Gastrocnemius medialis (tissue), 4 donors: ENCODE measurements around the gene NEB. TPM values are rescaled to one million over a fixed set of nuclear protein-coding genes. Genes with fewer than 3 reads are reported as not detected.
A peak's percentile ranks its signal among the peaks of the same experiment; 100 is the strongest.

Experiments
- ATAC-seq, 2 donors: fragments of 150-250 bp; one replicate each; pipeline ENCODE4 v1.9.1; 2016
- DNase-seq, 2 donors: peaks; one replicate each; pipeline ENCODE4 v3.0.0-alpha.2; 2019
- H3K27ac ChIP-seq, 4 donors: fragments of 200-600 bp; sonication (generic); 1 replicate in 1 of 4; 2 replicates in 3 of 4; pipeline ENCODE4 v1.5.1; 2016 to 2018; ENCODE audit warnings: mild to moderate bottlenecking in 2 of 4, moderate library complexity in 1 of 4
- H3K27me3 ChIP-seq, 3 donors: fragments of 200-600 bp; sonication (generic) in 2 of 3; 1 replicate in 1 of 3; 2 replicates in 2 of 3; pipeline versions ENCODE4 v1.5.1 to v1.6.0; 2016 to 2019; ENCODE audit warnings: mild to moderate bottlenecking in 1 of 3, moderate library complexity in 1 of 3
- H3K36me3 ChIP-seq, 2 donors: fragments of 200-600 bp; sonication (generic) in 1 of 2; one replicate each; pipeline ENCODE4 v1.5.1; 2017 to 2018
- H3K4me1 ChIP-seq, 2 donors: fragments of 200-600 bp; sonication (generic) in 1 of 2; one replicate each; pipeline ENCODE4 v1.5.1; 2016 to 2017; ENCODE audit warnings: mild to moderate bottlenecking in 2 of 2
- H3K4me3 ChIP-seq, 4 donors: fragments of 200-600 bp; sonication (generic) in 3 of 4; 1 replicate in 1 of 4; 2 replicates in 3 of 4; pipeline ENCODE4 v1.5.1; 2016 to 2019; ENCODE audit warnings: mild to moderate bottlenecking in 2 of 4
- H3K9me3 ChIP-seq, 3 donors: fragments of 200-600 bp; sonication (generic) in 2 of 3; 1 replicate in 1 of 3; 2 replicates in 2 of 3; pipeline ENCODE4 v1.5.1; 2016 to 2019
- POLR2A ChIP-seq, 2 donors: fragments of 450-650 bp; IDR thresholded peaks; one replicate each; pipeline ENCODE4 v1.6.1; 2017; ENCODE audit warnings: antibody characterized with exemption in 2 of 2, mild to moderate bottlenecking in 2 of 2, moderate library complexity in 2 of 2
- in situ Hi-C, 4 donors: fragments of 200-750 bp; cut with MboI; loops; one replicate each; pipeline versions ENCODE4 v1.15.0 to v1.8.0; 2017; ENCODE audit warnings: low sequenced_read_pairs in 4 of 4
- intact Hi-C: fragments of 100-400 bp; cut with DNase I; formaldehyde crosslinking; loops from one replicate; pipeline ENCODE4 v1.15.1; 2023; ENCODE audit warnings: low total_unique reads
- total RNA-seq, 4 donors: library from RNA; depleted of rRNA; stranded (reverse); fragments of >200 nt; gene quantifications; one replicate each; pipeline versions ENCODE4 v1.1.0 to v1.2.3, GENCODE V29; 2016
- TF ChIP-seq, protein P1 (sequence below), 5 experiments: fragments of 450-650 bp in 3 of 5; fragments of 200-600 bp in 2 of 5; sonication (generic) in 2 of 5; IDR thresholded peaks in 4 of 5; conservative IDR thresholded peaks in 1 of 5; 1 replicate in 4 of 5; 2 replicates in 1 of 5; pipeline ENCODE4 v1.5.1; 2016 to 2019; ENCODE audit warnings: antibody characterized with exemption in 5 of 5, mild to moderate bottlenecking in 3 of 5, moderate library complexity in 3 of 5

The NEB gene
- total RNA-seq, 4 donors from 2014 or later, result 6,824 to 7,704 (median 7,108) TPM

DNA sequence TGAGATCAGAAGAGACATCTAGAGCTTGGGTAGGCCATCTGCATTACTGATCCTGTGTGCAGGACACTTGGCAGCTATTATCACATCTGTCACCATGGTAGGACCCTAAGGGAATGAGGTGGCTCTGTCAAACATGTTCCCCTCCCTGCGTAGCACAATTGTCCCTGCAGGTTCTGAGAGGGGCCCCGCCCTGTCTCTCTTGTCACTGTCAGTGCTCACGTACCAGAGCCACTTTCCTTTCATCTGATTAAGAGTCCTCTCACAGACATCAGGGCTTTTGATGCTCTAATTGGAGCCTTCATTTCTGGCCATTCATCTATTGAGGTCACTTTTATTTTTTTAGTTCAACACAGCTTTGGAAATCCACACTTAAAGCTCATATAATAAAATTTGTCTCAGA is 38.5 kb downstream of the NEB start:
- intact Hi-C loops, result no loop called here

DNA sequence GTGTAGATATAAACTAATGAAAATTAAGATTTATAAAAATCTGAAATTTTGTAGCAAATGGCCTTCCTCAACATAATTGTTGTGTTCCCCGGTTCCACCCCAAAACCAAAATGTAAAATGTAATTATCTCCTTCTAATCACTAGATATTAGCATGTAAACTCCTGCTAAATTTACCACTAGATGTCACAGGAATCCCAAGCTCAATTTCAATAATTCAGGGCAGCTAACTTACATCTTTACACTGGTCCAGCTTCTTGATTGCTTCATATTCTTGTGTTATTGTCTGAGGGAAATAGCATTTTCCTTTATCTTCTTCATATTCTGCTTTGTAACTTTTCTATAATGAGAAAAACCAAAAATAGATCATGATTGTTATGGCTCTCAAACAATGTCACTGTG is 42.6 kb downstream of the NEB start:
- Histone ChIP-seq H3K9me3 (no peaks in the 10 kb centered on the region), H3K4me1 (no peaks in the 10 kb centered on the region), H3K27me3 (no peaks in the 10 kb centered on the region), H3K4me3 (no peak overlapping the region), H3K36me3 (peaks cover 0 to 100% of the 10 kb centered on the region in 2 donors), H3K27ac (peak overlapping the region; percentile 14 to 48 (median 42))
- in situ Hi-C loops, result loop anchor here in 2 of 4 donors (10.0 to 25.0 kb wide), 2 partner anchors 123 to 321 kb away; no protein-coding TSS in a partner anchor
- DNase-seq, result no peak
- intact Hi-C loops, result no loop called here
- ATAC-seq, result no peak
- TF ChIP-seq POLR2A (IDR thresholded peaks at IDR 0.05), result no peak
- TF ChIP-seq, protein P1, sequence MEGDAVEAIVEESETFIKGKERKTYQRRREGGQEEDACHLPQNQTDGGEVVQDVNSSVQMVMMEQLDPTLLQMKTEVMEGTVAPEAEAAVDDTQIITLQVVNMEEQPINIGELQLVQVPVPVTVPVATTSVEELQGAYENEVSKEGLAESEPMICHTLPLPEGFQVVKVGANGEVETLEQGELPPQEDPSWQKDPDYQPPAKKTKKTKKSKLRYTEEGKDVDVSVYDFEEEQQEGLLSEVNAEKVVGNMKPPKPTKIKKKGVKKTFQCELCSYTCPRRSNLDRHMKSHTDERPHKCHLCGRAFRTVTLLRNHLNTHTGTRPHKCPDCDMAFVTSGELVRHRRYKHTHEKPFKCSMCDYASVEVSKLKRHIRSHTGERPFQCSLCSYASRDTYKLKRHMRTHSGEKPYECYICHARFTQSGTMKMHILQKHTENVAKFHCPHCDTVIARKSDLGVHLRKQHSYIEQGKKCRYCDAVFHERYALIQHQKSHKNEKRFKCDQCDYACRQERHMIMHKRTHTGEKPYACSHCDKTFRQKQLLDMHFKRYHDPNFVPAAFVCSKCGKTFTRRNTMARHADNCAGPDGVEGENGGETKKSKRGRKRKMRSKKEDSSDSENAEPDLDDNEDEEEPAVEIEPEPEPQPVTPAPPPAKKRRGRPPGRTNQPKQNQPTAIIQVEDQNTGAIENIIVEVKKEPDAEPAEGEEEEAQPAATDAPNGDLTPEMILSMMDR (IDR thresholded peaks at IDR 0.05 in 4 of 5, conservative IDR thresholded peaks at IDR 0.05 in 1 of 5), result no peak

More for the DNA sequence above, 38.5 kb downstream of the NEB start:
- DNase-seq (no peak), ATAC-seq (peak in 1 of 2 donors; percentile 19)
- in situ Hi-C loops, result loop anchor here in 2 of 4 donors (10.0 to 25.0 kb wide), 2 partner anchors 119 to 317 kb away; no protein-coding TSS in a partner anchor
- TF ChIP-seq POLR2A (IDR thresholded peaks at IDR 0.05), result no peak
- TF ChIP-seq, protein P1 (IDR thresholded peaks at IDR 0.05 in 4 of 5, conservative IDR thresholded peaks at IDR 0.05 in 1 of 5), result no peak
- H3K27ac ChIP-seq, result peak overlapping the region in 3 of 4 donors; percentile 7 to 65 (median 43)
- no peaks in the 10 kb centered on the region for H3K9me3 ChIP-seq
- H3K4me3 ChIP-seq, result no peak overlapping the region
- H3K4me1 ChIP-seq, result no peaks in the 10 kb centered on the region
- H3K36me3 ChIP-seq, result peaks cover 0 to 70% of the 10 kb centered on the region in 2 donors
- H3K27me3 ChIP-seq, result no peaks in the 10 kb centered on the region

DNA sequence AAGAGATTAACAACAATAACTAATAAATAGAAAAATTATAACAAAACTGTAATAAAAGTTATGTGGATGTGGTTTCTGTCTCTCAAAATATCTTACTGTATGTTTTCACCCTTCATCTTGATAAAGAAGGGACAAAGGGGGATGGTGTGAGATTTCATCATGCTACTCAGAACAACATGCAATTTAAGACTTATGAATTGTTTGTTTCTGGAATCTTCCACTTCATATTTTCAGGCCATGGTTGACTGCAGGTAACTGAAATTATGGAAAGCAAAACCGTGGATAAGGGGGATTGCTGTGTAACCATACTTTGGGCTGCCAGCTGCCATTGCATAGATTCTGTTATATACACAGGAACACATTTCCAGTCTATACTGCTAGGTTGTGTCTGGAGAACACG is 45.6 kb downstream of the NEB start:
- in situ Hi-C loops (loop anchor here in 1 of 4 donors (25.0 kb wide), 1 partner anchor 324 kb away; no protein-coding TSS in a partner anchor), intact Hi-C loops (no loop called here)
- peaks cover 0 to 100% of the 10 kb centered on the region in 2 donors for H3K36me3 ChIP-seq
- ATAC-seq, result no peak
- peak overlapping the region in 2 of 4 donors; percentile 3 to 20 for H3K27ac ChIP-seq
- no peak overlapping the region for H3K4me3 ChIP-seq
- TF ChIP-seq, protein P1 (IDR thresholded peaks at IDR 0.05 in 4 of 5, conservative IDR thresholded peaks at IDR 0.05 in 1 of 5), result no peak
- no peak for TF ChIP-seq POLR2A (IDR thresholded peaks at IDR 0.05)
- H3K9me3 ChIP-seq, result no peaks in the 10 kb centered on the region
- H3K27me3 ChIP-seq, result no peaks in the 10 kb centered on the region
- no peaks in the 10 kb centered on the region for H3K4me1 ChIP-seq
- no peak for DNase-seq

DNA sequence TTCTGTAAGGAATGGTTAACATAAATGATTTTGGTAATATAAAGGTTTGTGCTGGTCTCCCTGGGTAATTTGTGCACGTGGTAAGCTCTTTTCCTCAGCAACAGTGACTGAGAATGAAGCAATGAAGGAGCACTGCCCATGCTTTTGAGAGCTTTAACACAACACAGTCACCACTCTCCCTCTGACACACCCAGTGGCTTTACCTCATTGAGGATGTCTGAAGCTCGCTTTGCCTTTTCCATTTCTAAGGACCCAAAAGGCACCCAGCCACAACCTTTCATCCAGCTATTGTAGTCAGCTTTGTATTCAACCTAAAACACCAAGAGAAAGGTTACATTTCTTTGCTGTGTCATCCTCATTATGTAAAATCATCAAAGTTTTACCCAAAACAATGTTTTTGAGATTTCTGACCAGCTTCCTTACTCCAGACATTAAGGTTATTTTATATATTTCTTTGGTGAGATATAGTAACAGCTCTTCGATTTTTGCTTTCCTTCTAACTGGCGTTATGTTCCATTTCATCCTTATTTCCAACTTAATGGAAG is 51.7 kb downstream of the NEB start:
- ATAC-seq (no peak), DNase-seq (no peak)
- peaks cover 0 to 100% of the 10 kb centered on the region in 2 donors for H3K36me3 ChIP-seq
- intact Hi-C loops, result loop anchor here (5.0 kb wide), 1 partner anchor 65 kb away; no protein-coding TSS in a partner anchor
- H3K9me3 ChIP-seq, result no peaks in the 10 kb centered on the region
- in situ Hi-C loops, result loop anchor here in 1 of 4 donors (25.0 kb wide), 1 partner anchor 330 kb away; no protein-coding TSS in a partner anchor
- H3K27ac ChIP-seq, result peak overlapping the region in 3 of 4 donors; percentile 8 to 40 (median 15)
- no peak overlapping the region for H3K4me3 ChIP-seq
- TF ChIP-seq, protein P1 (IDR thresholded peaks at IDR 0.05 in 4 of 5, conservative IDR thresholded peaks at IDR 0.05 in 1 of 5), result no peak
- no peak for TF ChIP-seq POLR2A (IDR thresholded peaks at IDR 0.05)
- H3K4me1 ChIP-seq, result peaks cover 0 to 17% of the 10 kb centered on the region in 2 donors
- H3K27me3 ChIP-seq, result no peaks in the 10 kb centered on the region
